ENCODE results near the gene SMIM44.

DNA sequence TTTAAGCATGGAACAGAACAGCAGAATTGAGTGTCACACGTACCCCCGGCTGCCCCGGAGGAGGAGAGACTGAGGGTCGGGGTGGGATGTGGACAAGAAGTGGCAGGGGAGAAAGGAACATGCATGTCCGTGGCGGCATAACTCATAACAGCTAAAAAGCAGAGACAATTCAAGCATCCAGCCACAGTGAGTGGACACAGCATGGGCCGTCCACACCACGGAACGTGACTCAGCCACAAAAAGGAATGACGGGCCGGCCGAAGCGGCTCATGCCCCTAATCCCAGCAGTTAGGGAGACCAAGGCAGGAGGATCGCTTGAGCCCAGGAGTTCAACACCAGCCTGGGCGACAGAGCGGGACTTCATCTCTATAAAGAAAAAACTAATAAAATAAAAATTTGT is 9.7 kb upstream of the SMIM44 start:
- TF ChIP-seq, protein P1, sequence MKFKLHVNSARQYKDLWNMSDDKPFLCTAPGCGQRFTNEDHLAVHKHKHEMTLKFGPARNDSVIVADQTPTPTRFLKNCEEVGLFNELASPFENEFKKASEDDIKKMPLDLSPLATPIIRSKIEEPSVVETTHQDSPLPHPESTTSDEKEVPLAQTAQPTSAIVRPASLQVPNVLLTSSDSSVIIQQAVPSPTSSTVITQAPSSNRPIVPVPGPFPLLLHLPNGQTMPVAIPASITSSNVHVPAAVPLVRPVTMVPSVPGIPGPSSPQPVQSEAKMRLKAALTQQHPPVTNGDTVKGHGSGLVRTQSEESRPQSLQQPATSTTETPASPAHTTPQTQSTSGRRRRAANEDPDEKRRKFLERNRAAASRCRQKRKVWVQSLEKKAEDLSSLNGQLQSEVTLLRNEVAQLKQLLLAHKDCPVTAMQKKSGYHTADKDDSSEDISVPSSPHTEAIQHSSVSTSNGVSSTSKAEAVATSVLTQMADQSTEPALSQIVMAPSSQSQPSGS (CRISPR knock-in tag; IDR thresholded peaks at IDR 0.05): no peak
- TF ChIP-seq, protein P2, sequence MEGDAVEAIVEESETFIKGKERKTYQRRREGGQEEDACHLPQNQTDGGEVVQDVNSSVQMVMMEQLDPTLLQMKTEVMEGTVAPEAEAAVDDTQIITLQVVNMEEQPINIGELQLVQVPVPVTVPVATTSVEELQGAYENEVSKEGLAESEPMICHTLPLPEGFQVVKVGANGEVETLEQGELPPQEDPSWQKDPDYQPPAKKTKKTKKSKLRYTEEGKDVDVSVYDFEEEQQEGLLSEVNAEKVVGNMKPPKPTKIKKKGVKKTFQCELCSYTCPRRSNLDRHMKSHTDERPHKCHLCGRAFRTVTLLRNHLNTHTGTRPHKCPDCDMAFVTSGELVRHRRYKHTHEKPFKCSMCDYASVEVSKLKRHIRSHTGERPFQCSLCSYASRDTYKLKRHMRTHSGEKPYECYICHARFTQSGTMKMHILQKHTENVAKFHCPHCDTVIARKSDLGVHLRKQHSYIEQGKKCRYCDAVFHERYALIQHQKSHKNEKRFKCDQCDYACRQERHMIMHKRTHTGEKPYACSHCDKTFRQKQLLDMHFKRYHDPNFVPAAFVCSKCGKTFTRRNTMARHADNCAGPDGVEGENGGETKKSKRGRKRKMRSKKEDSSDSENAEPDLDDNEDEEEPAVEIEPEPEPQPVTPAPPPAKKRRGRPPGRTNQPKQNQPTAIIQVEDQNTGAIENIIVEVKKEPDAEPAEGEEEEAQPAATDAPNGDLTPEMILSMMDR (IDR thresholded peaks at IDR 0.05 in 2 of 3, conservative IDR thresholded peaks at IDR 0.05 in 1 of 3; ENCODE audit: insufficient read depth in 2 of 3, low read depth in 1 of 3, low read length in 3 of 3): no peak
- TF ChIP-seq CBX8 (IDR thresholded peaks at IDR 0.05; ENCODE audit: borderline replicate concordance, extremely low read depth, low read depth, low read length, poor library complexity, severe bottlenecking): no peak
- TF ChIP-seq ARNT (IDR thresholded peaks at IDR 0.05): no peak
- no peak for TF ChIP-seq ZNF384 (IDR thresholded peaks at IDR 0.05; ENCODE audit: low read depth, low read length)
- TF ChIP-seq MYC (IDR thresholded peaks at IDR 0.05; ENCODE audit: low read depth, low read length): no peak
- TF ChIP-seq MYC (CRISPR knock-in tag; IDR thresholded peaks at IDR 0.05; ENCODE audit: borderline replicate concordance, low read depth): no peak
- TF ChIP-seq ZNF12 (CRISPR knock-in tag; IDR thresholded peaks at IDR 0.05): no peak
- no peak for TF ChIP-seq JUND (IDR thresholded peaks at IDR 0.05; ENCODE audit: borderline replicate concordance, low read depth, low read length)
- TF ChIP-seq JUND (tag; IDR thresholded peaks at IDR 0.05; ENCODE audit: borderline replicate concordance, low read depth, low read length): no peak
- TF ChIP-seq, protein P3, sequence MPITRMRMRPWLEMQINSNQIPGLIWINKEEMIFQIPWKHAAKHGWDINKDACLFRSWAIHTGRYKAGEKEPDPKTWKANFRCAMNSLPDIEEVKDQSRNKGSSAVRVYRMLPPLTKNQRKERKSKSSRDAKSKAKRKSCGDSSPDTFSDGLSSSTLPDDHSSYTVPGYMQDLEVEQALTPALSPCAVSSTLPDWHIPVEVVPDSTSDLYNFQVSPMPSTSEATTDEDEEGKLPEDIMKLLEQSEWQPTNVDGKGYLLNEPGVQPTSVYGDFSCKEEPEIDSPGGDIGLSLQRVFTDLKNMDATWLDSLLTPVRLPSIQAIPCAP (CRISPR knock-in tag; IDR thresholded peaks at IDR 0.05; ENCODE audit: borderline replicate concordance): no peak
- TF ChIP-seq SNRNP70 (optimal IDR thresholded peaks at IDR 0.05; ENCODE audit: low read depth, low read length): no peak

Data from K562 (cell line).